Fibroblast of lung (primary cell): ENCODE results near the gene CDH9.

Experiments used
- CTCF ChIP-seq, 2 donors: IDR thresholded peaks in 1 of 2; conservative IDR thresholded peaks in 1 of 2; 1 replicate in 1 of 2; 2 replicates in 1 of 2; pipeline ENCODE4 v1.5.1; 2011 to 2012; ENCODE audit warnings: low read length in 2 of 2, control low read depth in 1 of 2, inconsistent platforms in 1 of 2, low read depth in 1 of 2, mild to moderate bottlenecking in 1 of 2
- EZH2 ChIP-seq: IDR thresholded peaks from 2 replicates; pipeline ENCODE4 v1.5.1; 2012; ENCODE audit warnings: low read length, control low read depth, mild to moderate bottlenecking; ENCODE audit errors: missing control alignments

- TF ChIP-seq CTCF (conservative IDR thresholded peaks at IDR 0.05 in 1 of 2, IDR thresholded peaks at IDR 0.05 in 1 of 2; ENCODE audit: low read depth in 1 of 2, low read length in 2 of 2) (no peak), EZH2 (no peak)
These were observed 168.6 kb downstream of the CDH9 start for GRCh38 chr5:26869781-26870180.
